NCI-H2227 (cell line): ENCODE data around the gene TAF4.
"Not testable (repeated sequence)": the region's sequence is repeated elsewhere in the genome, so short reads cannot be mapped to it uniquely, and the experiment has no call there.

Experiments used
- DNase-seq: peaks from one replicate; lab custom pipeline; 2025; ENCODE audit not compliant: unreplicated experiment; lab: John Stamatoyannopoulos, UW

Gene TAF4

DNA sequence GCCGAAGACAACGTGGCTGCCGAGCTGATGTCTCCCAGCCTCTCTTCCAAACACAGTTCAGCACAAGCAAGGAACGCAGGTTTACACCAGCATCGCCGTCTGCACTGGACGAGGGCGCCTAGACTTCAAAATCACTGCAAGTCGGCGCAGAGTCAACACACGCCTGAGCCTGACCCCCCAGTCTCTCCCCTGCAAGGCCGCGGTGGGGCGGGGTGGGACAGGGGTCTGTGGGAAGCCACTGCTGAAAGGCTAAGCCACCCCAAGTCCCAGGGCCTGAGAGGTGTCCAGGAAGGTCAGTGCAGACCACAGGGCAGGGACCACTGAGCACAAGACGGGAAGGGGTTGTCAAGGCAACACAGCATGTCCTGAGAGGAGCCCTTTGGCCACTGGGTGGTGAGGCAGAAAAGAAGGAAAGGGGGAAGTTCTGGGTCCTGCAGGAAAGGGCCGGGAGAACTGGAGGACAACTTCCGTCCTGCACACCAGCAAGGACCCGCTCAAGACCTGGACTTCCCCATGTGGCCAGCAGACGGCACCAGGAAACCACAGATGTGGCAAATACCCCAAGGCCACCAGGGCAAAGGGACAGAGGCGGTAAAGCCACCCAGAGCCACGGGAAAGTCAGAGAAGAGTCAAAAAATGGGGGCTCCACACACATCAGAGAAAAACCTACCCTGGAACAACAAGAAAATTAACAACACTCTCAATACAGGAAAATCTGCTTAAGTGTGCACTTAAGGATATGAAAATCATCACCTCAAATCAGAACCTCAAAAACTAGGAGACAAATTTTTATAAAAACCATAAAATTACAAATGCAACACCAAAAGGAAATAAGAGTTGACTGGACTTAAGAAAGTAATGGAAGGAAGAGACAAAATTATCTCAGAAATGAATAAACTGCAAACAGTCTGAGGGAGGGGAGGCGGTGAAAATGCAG is 84.8 kb downstream of the TAF4 start:
- no peak for DNase-seq

DNA sequence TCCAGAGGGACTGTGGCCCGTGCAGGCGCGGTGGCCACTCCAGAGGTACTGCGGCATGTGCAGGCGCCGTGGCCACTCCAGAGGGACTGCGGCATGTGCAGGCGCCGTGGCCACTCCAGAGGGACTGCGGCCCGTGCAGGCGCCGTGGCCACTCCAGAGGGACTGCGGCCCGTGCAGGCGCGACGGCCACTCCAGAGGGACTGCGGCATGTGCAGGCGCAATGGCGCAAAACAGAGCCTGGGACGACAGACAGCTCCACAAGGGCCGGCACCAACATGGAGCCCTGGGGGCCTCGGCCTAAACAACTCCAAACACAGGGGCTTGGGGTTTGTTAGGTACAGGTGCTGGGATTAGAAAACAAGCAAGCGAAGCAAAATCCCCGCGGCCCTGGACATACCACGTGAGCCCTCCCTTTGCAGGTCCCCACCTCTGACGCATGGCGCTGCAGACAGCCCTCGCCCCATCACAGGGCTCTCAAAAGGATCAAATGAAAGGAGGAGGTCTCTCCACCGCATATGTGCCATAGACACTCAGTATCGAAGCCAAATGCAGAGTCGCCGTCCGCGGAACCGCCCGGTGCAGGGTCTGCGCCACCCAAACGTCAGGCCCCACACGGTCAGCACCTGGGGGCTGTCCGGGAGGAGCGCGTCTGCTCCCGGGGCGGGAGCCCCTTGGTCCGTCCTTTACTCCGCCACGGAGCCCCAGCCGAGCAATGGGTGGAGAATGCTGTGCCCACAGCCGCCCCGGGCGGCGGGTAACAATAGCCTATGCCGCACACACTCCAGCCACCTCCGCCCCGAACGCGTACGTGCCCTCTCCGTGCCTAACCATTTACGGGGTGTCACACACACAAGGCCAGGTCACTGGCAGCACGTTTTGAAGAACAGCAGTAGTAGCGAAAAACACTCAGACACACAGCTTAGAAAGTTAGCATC is 85.7 kb downstream of the TAF4 start:
- DNase-seq: no peak

DNA sequence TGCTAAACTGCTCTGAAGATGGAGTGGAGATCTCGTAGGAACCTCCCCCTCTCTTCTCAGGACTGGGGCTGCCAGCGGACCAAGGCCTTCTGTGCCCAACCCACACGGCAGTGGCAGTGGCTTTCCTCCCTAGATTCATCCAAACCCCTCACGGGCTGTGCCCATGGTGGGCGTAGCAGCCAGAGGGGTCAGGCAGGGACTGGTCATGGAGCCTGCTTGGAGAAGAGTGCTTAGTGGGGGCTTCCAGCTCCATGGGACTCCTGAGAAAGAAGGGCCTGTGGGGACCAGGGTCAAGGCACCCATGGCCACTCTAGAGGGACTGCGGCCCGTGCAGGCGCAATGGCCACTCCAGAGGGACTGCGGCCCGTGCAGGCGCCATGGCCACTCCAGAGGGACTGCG is 86.6 kb downstream of the TAF4 start:
- DNase-seq: no peak

DNA sequence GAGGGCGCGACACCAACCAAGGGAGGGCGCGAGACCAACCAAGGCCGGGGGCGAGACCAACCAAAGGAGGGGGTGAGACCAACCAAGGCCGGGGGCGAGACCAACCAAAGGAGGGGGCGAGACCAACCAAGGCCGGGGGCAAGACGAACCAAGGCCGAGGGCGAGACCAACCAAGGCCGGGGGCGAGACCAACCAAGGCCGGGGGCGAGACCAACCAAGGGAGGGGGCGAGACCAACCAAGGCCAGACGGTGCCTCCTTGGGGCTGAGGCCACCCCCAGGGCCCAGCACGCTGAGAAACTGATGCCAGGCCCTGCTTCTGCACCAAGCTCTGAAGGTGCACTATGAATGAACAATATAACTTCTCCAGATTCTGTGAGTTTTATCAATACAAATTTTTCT is 87.2 kb downstream of the TAF4 start:
- no peak for DNase-seq

DNA sequence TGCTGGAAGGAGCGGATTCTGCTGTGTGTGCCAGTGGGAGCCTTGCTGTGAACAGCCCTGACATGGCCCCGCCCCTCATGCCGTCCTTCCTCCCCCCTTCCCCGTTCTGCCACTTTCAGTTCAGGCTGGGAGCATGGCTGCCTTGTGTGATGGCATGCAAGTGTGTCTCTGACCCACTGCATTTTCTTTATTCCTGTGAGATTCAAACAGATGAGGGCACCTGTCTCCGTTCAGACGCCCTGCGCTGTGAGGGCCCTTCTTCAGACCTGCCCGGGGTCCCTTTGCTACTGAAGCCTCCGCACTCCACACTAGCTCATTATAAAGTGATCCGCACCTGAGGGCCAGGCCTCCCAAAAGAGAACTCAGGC is 88.3 kb downstream of the TAF4 start:
- no peak for DNase-seq

DNA sequence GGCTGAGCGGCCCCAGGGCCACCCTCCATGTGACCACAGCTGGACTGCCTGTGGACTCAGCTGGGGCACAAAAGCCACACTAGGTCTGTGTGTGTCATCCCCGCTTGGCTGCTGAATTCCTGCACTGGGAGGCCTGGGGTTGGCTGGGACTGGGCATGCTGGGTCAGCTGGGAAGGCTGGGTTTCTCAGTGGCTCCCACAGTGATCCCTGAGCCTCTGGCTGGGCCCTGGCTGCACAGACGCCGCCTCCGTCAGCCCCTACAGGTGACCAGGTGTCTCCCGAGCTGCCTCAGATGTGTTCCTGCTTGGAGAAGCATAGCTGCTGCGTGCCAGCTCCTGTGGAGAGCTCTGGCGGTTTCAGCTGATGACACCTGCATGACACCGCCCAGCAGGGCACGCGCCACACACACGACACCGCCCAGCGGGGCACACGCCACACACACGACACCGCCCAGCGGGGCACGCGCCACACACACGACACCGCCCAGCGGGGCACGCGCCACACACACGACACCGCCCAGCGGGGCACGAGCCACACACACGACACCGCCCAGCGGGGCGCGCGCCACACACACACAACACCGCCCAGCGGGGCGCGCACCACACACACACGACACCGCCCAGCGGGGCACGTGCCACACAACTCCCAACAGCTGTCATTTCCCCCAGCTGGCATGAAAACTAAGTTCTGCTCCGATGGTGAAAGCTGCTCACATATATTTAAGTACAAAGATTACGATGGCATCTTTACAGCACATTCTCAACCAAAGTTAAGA is 88.8 kb downstream of the TAF4 start:
- DNase-seq: no peak

DNA sequence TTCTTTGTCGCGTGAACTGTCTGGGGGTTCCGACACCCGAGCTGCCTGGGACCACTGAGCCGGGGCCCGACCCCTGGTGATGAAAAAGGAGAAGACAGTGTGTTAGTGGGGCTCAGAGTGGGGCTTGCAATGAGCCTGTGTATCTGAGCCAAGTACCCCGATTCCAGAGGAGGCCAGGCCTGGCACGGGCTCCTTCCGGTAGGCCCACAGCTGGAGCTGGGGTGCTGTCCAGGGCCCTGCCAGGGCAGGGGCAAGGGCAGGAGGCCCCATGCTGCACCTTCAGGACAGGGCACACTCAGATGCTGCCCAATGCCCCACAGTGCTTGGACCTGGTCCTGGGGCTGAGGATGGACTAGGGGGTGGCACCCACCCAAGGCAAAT is 89.4 kb downstream of the TAF4 start:
- DNase-seq: no peak

DNA sequence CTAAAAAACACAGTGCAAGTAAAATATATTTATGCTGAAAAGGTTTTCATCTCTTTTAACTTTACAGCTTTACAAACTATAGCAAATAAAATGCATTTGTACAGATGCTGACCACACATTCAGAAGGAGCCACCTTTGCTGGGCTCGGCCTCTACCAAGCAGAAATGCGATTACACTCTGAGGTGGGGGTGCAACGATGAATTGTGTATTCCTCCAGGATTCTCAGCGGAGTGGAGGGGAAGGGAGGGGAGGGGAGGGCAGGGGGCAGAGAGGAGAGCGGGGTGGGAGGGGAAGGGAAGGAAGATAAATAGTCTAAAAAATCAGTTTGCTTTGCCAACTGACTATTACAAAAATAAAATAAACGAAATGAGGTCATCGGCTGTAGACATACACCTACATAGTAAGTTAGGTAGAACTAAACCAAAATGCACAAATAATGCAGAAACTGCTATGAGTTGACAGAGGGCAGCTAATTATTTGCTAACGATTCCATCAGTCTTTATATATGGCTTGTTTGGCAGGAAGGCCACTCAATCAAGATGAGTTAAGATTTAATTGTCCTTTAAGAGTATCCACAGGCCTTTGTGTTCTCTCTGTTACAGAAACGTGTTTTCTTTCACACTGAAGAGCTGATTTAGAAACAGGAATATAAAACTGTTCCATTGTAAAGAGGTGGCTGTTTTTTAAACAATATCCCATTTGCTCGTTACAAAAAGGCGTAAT is 90.1 kb downstream of the TAF4 start:
- DNase-seq: no peak

DNA sequence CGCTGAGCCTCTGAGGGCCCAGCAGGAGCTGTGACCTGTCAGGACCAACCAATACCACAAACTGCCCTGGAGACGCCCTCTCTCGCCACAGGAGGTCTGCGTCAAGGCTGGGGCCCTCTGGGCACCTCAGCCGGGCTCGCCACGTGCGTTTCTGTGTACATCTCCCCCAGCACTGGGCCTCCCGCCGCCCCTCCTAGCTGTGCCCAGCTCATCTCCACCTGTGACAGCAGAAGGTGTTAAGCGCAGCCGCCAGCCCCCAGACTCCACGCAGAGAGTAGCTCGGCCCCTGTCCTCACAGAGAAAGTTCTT is 91.4 kb downstream of the TAF4 start:
- no peak for DNase-seq

DNA sequence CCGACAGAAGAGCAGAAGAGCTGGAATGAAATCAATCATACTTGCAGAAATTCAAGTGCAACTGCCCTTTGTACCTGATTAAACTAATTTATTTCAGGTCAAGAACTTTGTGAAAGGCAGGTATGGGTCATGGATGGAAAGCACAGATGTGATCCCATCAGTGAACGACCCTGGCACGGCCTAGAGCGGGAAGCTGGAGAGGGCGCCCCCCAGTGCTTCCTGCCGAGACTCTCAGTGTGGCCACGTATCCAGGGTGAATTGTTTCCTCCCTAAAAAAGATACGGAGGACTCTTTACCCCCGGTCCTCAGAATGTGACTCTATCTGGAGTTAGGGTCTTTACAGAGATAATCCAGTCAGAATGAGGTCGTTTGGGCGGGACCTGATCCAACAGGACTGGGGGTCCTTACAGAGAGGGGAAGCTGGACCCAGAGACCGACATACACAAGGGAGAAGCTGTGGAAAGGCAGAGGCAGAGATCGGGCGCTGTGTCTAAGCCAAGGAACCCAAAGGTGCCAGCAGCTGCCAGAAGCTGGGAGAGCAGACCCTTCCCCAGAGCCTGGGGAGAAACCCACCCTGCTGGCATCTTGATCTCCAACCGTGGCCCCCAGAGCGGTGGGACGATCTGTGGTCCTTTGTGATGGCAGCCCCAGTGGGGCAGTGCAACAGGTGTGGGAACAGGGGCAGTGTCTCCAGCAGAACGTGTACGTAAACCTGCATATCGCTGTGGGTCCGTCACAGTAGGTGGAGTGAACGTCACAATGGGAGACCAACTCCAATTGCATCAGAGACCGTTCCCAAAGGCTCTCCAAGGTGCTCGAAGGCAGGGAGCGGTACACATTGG is 91.9 kb downstream of the TAF4 start:
- no peak for DNase-seq

DNA sequence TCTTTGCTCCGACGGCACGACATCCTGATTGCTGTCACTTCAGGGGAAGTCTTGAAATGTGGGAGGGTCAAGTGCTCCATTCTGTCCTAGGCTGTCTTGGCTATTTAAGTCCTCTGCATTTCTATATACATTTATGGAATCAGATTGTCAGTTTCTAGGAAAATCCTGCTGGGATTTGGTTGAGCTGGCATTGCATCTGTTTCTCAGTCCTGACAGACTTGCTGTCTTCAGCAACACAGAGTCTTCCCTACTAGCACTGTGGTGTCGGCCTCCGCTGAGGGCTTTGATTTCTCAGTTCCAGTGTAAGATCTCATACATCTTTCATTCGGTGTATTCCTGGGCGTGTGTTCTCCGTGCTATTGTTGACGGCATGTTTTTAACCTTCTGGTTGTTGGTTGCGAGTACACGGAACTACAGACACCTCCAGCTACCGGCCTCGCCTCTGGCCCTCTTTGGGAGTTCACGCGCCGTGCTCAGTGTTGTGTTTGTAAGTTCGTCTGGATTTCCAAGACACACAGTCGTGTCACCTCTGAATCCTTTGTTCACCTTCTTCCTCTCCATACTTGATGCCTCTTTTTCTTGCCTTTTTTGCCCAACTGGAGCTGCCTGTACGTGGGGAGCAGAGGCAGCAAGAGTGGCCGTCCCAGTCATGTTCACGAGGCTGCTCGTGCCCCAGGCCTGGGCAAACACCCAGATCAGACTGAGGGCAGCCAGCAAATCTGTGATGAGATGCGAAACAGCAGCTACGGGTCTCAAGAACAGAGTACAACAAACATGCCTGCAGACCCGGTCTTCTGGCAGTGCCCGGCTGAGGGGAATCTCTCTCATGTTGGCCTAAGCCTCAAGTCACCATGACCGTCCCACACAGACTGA is 92.8 kb downstream of the TAF4 start:
- DNase-seq: no peak

DNA sequence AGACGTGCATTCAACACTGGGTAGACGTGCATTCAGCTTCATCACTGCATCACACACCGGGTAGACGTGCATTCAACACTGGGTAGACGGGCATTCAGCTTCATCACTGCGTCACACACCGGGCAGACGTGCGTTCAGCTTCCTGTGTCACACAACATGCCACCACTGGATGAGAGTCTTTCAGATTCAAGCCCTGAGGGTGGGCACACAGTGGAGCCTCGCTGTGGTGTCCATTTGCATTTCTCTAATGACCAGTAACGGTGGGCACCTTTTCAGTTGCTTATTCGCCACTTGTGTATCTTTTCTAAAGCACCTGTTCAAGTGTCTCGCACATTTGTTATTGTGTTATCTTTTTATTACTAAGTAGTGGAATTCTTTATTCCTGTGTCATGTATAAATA is 94.1 kb downstream of the TAF4 start:
- not testable (repeated sequence) for DNase-seq

DNA sequence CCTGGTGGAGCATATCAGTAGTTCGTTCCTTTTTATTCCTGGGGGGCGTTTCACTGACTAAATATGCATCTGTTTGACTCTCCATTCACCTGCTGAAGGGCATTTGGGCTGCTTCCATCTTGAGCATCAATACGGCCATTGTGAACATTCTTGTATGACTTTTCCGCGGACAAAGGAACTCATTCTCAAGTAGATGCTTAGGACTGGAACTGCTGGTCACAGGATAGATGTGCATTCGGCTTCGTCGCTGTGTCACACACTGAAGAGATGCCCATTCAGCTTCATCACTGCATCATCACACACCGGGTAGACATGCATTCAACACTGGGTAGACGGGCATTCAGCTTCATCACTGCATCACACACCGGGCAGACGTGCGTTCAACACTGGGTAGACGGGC is 95.3 kb downstream of the TAF4 start:
- no peak for DNase-seq

DNA sequence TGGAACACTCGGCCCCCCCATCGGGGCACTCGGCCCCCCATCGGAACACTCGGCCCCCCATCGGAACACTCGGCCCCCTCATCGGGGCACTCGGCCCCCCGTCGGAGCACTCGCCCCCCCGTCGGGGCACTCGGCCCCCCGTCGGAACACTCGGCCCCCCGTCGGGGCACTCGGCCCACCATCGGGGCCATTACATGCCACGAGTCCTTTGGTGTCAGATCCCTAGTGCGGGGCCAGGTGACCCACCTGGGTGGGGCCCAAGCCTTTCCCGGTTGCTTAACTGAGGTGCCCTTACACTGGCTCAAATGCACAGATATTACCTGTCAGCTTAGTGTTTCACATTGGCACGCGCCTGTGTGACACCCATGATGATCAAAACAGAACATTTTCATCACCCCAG is 95.9 kb downstream of the TAF4 start:
- DNase-seq: no peak

DNA sequence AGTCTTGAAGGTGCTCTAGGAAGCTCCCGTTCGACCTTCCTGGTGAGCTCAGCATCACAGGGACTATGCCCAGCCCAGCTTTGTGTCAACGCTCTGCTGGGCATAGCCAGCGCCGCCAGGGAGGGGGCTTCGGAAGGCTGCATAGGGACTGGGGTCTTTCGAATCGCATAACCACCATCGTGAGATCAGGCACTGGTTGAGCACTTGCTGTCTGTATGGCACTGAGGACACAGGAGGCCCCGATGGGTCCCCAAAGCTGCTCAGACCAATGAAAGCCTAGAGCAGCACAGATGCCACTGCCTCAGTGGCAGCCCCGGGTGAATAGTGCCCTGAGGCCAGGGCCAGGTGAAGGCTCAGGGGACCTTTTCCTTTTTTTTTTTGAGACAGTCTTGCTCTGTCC is 96.7 kb downstream of the TAF4 start:
- no peak for DNase-seq

DNA sequence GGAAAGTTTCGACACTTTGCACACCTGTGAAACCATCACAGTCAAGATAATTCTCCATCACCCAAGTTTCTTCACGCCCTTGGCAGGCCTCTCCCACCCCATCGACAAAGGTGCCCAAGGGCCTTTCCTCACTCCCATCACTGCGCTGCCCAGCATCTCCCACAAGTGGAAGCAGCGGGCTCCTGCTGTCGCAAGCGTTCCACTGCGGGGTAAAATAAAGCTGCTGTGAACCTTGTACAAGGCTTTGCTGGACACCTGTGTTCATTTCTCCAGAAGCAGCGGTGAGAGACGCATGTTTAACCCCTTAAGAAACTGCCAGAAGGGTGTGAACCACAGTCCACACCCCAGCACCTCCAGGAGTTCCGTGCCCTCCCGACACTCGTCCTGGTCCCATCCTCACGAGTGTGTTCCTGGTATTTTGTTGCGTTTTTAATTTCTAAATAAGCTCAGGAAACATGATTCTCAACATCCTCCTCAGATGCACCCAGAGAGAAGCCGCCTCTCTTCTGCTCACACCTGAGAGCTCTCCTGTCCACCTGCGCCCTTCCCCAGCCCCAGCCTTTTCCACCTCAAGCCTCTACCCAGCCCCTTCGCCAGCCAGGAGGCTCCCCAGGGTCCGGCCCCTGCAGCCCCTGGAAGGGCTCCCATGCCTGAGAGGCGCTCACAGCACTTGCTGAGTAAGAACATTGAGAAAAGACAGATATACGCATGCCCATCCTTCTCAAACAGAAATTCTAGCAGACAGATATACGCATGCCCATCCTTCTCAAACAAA is 97.5 kb downstream of the TAF4 start:
- no peak for DNase-seq

DNA sequence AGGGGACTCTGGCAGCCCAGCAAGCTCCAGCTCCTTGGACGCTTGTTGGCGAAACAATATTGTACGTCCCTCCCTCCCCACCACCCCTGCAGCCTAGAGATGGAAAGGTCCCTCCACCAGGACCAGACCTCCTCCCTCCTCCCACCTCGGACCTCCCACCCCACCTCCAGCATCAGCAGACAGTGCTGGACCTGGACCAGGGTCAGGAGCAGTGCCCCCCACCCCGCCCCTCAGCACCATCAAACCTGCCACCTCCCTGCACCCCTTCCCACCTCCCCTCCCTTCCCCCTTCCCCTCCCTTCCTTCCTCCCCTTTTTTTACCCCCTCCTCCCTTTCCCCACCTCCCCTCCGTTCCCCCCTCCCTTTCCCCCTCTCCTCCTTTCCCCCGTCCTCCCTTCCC is 98.4 kb downstream of the TAF4 start:
- DNase-seq: no peak
